Stimulated activated CD8-positive, alpha-beta memory T cell treated with anti-CD3 and anti-CD28 coated beads, Interleukin-12 subunit alpha, Interleukin-12 subunit beta, amount 100 ng/mL, for 1 hour (primary cell): Measurements from ENCODE around the gene TRIM62.

ENCODE experiments used
- DNase-seq: peaks from one replicate; pipeline ENCODE4 v3.0.0-alpha.2; 2020; ENCODE audit warnings: low read depth

The TRIM62 gene

GRCh38 chr1:33097762-33098161 lies 84.1 kb downstream of the TRIM62 start:
- DNase-seq, result no peak

GRCh38 chr1:33097137-33097611 lies 84.7 kb downstream of the TRIM62 start:
- no peak for DNase-seq

- DNase-seq, result no peak
Observed at GRCh38 chr1:33096363-33097005, 85.4 kb downstream of the TRIM62 start.
